ENCODE data around the gene ALG14. TPM values are rescaled to one million over a fixed set of nuclear protein-coding genes. Genes with fewer than 3 reads are reported as not detected.

The ALG14 gene
- total and polyA plus RNA-seq, 2 of the 4 experiments (the other 2 are of a cell fraction): 1.7 to 2.0 TPM

GRCh38 chr1:95072117-95072516 is 634 bp downstream of the ALG14 start:
- peak overlapping the region; percentile 65; the same call in 1 of the 2 replicates for H3K23ac ChIP-seq (ENCODE audit: low read depth, low read length)
- peak overlapping the region; percentile 10; the same call in 1 of the 2 replicates for H3K18ac ChIP-seq (ENCODE audit: low read depth, low read length)
- H3K9ac ChIP-seq (ENCODE audit: low read depth, low read length): peak overlapping the region; percentile 84
- no peaks in the 10 kb centered on the region for H3K27me3 ChIP-seq (ENCODE audit: control insufficient read depth, insufficient read depth, low read length)
- peak overlapping the region; percentile 97 for H3K27ac ChIP-seq (ENCODE audit: insufficient read depth, low read length)
- peak overlapping the region; percentile 67 for H3K4me3 ChIP-seq (ENCODE audit: insufficient read depth, low read depth, low read length)
- H2AFZ ChIP-seq (replicated peaks; ENCODE audit: low read length, poor library complexity): no peak overlapping the region
- no peak overlapping the region for H2BK20ac ChIP-seq (ENCODE audit: low read depth, low read length)
- peaks cover 10 to 16% of the 10 kb centered on the region in 2 experiments for H3K79me1 ChIP-seq (ENCODE audit: low read depth in 1 of 2, low read length in 2 of 2)
- H4K91ac ChIP-seq (ENCODE audit: insufficient read depth, low read depth, low read length): peak overlapping the region; percentile 26; the same call in 1 of the 2 replicates
- peak overlapping the region; percentile 80 for H2BK5ac ChIP-seq (ENCODE audit: low read depth, low read length, poor library complexity, severe bottlenecking)
- H4K20me1 ChIP-seq (ENCODE audit: insufficient read depth, low read length): no peaks in the 10 kb centered on the region
- DNase-seq (no peak), ATAC-seq (ENCODE audit: low read depth) (no peak)
- peak overlapping the region; percentile 87 for H4K5ac ChIP-seq (ENCODE audit: low read depth, low read length)
- H3K56ac ChIP-seq (ENCODE audit: extremely low read depth, insufficient read depth, low read length): peak overlapping the region; percentile 85
- dilution Hi-C loops (cut with HindIII; ENCODE audit: low sequenced_read_pairs, unreplicated experiment): no loop called here
- 0 out of 3 replicates have a peak overlapping the region, but pooled peaks have one; percentile 7 for H2BK15ac ChIP-seq (ENCODE audit: low read depth, low read length)
- no peaks in the 10 kb centered on the region for H3K9me3 ChIP-seq (ENCODE audit: control insufficient read depth, insufficient read depth, low read length)
- intact Hi-C loops (cut with micrococcal nuclease): no loop called here
- no TSS peak for BruUV-seq (replicated peaks)
- in situ Hi-C loops (cut with MboI; ENCODE audit: low sequenced_read_pairs): no loop called here
- peak overlapping the region; percentile 25 for H2AK5ac ChIP-seq (ENCODE audit: low read depth, low read length)
- peak overlapping the region; percentile 73 for H3K4ac ChIP-seq (ENCODE audit: low read depth, low read length)
- peaks cover 3% of the 10 kb centered on the region for H3K9me1 ChIP-seq (ENCODE audit: insufficient read depth, low read length)
- WGBS, 2 experiments (ENCODE audit: extremely low coverage in 2 of 2, insufficient read length in 1 of 2): no CpG with 5 or more reads among the region's 7 CpGs
- peak overlapping the region; percentile 89 for H3K4me2 ChIP-seq (ENCODE audit: low read depth, low read length)
- H2BK120ac ChIP-seq (ENCODE audit: low read depth, low read length): peak overlapping the region; percentile 9; the same call in 1 of the 2 replicates
- H4K8ac ChIP-seq (ENCODE audit: low read depth in 2 of 2, low read length in 2 of 2): peak overlapping the region; percentile 89 to 90
- H3K36me3 ChIP-seq (ENCODE audit: control insufficient read depth, insufficient read depth, low read length): no peaks in the 10 kb centered on the region
- TF ChIP-seq, protein P1, sequence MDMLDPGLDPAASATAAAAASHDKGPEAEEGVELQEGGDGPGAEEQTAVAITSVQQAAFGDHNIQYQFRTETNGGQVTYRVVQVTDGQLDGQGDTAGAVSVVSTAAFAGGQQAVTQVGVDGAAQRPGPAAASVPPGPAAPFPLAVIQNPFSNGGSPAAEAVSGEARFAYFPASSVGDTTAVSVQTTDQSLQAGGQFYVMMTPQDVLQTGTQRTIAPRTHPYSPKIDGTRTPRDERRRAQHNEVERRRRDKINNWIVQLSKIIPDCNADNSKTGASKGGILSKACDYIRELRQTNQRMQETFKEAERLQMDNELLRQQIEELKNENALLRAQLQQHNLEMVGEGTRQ (IDR thresholded peaks at IDR 0.05; ENCODE audit: low read depth, low read length): no peak
- no peak for TF ChIP-seq MAZ (IDR thresholded peaks at IDR 0.05; ENCODE audit: borderline replicate concordance, low read depth, low read length)
- TF ChIP-seq POLR2A (IDR thresholded peaks at IDR 0.05; ENCODE audit: low read depth, low read length): no peak
- TF ChIP-seq CEBPB (IDR thresholded peaks at IDR 0.05; ENCODE audit: low read depth, low read length): no peak
- no peak for TF ChIP-seq MXI1 (IDR thresholded peaks at IDR 0.05; ENCODE audit: borderline replicate concordance, low read depth, low read length)
- TF ChIP-seq RCOR1 (IDR thresholded peaks at IDR 0.05; ENCODE audit: insufficient replicate concordance, low read length): no peak
- TF ChIP-seq, protein P2, sequence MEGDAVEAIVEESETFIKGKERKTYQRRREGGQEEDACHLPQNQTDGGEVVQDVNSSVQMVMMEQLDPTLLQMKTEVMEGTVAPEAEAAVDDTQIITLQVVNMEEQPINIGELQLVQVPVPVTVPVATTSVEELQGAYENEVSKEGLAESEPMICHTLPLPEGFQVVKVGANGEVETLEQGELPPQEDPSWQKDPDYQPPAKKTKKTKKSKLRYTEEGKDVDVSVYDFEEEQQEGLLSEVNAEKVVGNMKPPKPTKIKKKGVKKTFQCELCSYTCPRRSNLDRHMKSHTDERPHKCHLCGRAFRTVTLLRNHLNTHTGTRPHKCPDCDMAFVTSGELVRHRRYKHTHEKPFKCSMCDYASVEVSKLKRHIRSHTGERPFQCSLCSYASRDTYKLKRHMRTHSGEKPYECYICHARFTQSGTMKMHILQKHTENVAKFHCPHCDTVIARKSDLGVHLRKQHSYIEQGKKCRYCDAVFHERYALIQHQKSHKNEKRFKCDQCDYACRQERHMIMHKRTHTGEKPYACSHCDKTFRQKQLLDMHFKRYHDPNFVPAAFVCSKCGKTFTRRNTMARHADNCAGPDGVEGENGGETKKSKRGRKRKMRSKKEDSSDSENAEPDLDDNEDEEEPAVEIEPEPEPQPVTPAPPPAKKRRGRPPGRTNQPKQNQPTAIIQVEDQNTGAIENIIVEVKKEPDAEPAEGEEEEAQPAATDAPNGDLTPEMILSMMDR (conservative IDR thresholded peaks at IDR 0.05; ENCODE audit: low read depth, low read length): no peak
- TF ChIP-seq SMC3 (IDR thresholded peaks at IDR 0.05; ENCODE audit: low read depth, low read length): no peak
- TF ChIP-seq, protein P3, sequence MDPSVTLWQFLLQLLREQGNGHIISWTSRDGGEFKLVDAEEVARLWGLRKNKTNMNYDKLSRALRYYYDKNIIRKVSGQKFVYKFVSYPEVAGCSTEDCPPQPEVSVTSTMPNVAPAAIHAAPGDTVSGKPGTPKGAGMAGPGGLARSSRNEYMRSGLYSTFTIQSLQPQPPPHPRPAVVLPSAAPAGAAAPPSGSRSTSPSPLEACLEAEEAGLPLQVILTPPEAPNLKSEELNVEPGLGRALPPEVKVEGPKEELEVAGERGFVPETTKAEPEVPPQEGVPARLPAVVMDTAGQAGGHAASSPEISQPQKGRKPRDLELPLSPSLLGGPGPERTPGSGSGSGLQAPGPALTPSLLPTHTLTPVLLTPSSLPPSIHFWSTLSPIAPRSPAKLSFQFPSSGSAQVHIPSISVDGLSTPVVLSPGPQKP (IDR thresholded peaks at IDR 0.05; ENCODE audit: borderline replicate concordance, low read depth, low read length): no peak
- no peak for TF ChIP-seq BHLHE40 (IDR thresholded peaks at IDR 0.05; ENCODE audit: low read depth, low read length)
- TF ChIP-seq NFE2L2 (IDR thresholded peaks at IDR 0.05; ENCODE audit: low read depth, low read length): no peak
- no peak for TF ChIP-seq RAD21 (IDR thresholded peaks at IDR 0.05; ENCODE audit: low read length)
- no peak for TF ChIP-seq CHD1 (IDR thresholded peaks at IDR 0.05; ENCODE audit: low read depth, low read length)
- TF ChIP-seq FOS (IDR thresholded peaks at IDR 0.05; ENCODE audit: low read depth, low read length): no peak
- POLR2A ChIA-PET (ENCODE audit: unreplicated experiment): no interaction called here
- H3K14ac ChIP-seq (replicated peaks; ENCODE audit: low read depth, low read length): peak overlapping the region; percentile 78
- CTCF ChIA-PET: interaction anchor here (2.9 kb wide), 1 partner anchor 162 kb away, joined by 13 read pairs; the partner anchor contains the start of gene RWDD3
- no peak overlapping the region for H2AK9ac ChIP-seq (replicated peaks; ENCODE audit: low read depth, low read length, poor library complexity)
- peaks cover 2% of the 10 kb centered on the region; the same call in 1 of the 2 replicates for H3K4me1 ChIP-seq (ENCODE audit: control insufficient read depth, insufficient read depth, low read length)
